ENCODE measurements around the gene KLF6. TPM values are rescaled to one million over a fixed set of nuclear protein-coding genes. Genes with fewer than 3 reads are reported as not detected.
"Not testable (repeated sequence)": the region's sequence is repeated elsewhere in the genome, so short reads cannot be mapped to it uniquely, and the experiment has no call there.

KLF6 gene
- total RNA-seq, 1 donor from 2014 or later = 110 TPM

- Mint-ChIP-seq H3K9me3 (peaks cover 13% of the 10 kb centered on the region), H3K27ac (no peak overlapping the region), H3K27me3 (ENCODE audit: insufficient read depth) (no peaks in the 10 kb centered on the region), H3K36me3 (ENCODE audit: low read depth) (no peaks in the 10 kb centered on the region), H3K4me3 (no peak overlapping the region), H3K4me1 (ENCODE audit: low read depth) (peaks cover 14% of the 10 kb centered on the region)
- intact Hi-C loops (cut with micrococcal nuclease) = no loop called here
- DNase-seq (ENCODE audit: low spot score) = no peak
Measured at GRCh38 chr10:3735175-3735574, 49.8 kb downstream of the KLF6 start.

- Mint-ChIP-seq H3K4me1 (ENCODE audit: low read depth) (peaks cover 15% of the 10 kb centered on the region), H3K9me3 (peaks cover 13% of the 10 kb centered on the region), H3K36me3 (ENCODE audit: low read depth) (no peaks in the 10 kb centered on the region), H3K4me3 (no peak overlapping the region), H3K27ac (no peak overlapping the region), H3K27me3 (ENCODE audit: insufficient read depth) (no peaks in the 10 kb centered on the region)
- no peak for DNase-seq (ENCODE audit: low spot score)
- intact Hi-C loops (cut with micrococcal nuclease) = no loop called here
Measured at GRCh38 chr10:3734111-3734510, 50.9 kb downstream of the KLF6 start.

GRCh38 chr10:3732183-3732582 is 52.8 kb downstream of the KLF6 start:
- H3K36me3 Mint-ChIP-seq (ENCODE audit: low read depth); H3K4me3 Mint-ChIP-seq; H3K27me3 Mint-ChIP-seq (ENCODE audit: insufficient read depth); intact Hi-C loops (cut with micrococcal nuclease); H3K27ac Mint-ChIP-seq; DNase-seq (ENCODE audit: low spot score): not testable (repeated sequence)
- Mint-ChIP-seq H3K9me3 (peaks cover 13% of the 10 kb centered on the region), H3K4me1 (ENCODE audit: low read depth) (peaks cover 11% of the 10 kb centered on the region)

- Mint-ChIP-seq H3K36me3 (ENCODE audit: low read depth) (no peaks in the 10 kb centered on the region), H3K27ac (no peak overlapping the region), H3K9me3 (peaks cover 13% of the 10 kb centered on the region), H3K4me1 (ENCODE audit: low read depth) (peaks cover 6% of the 10 kb centered on the region), H3K4me3 (no peak overlapping the region), H3K27me3 (ENCODE audit: insufficient read depth) (peaks cover 15% of the 10 kb centered on the region)
- no peak for DNase-seq (ENCODE audit: low spot score)
- intact Hi-C loops (cut with micrococcal nuclease) = no loop called here
Measured at GRCh38 chr10:3729397-3729976, 55.5 kb downstream of the KLF6 start.

- Mint-ChIP-seq H3K27me3 (ENCODE audit: insufficient read depth) (peaks cover 20% of the 10 kb centered on the region), H3K9me3 (peaks cover 13% of the 10 kb centered on the region), H3K27ac (no peak overlapping the region), H3K36me3 (ENCODE audit: low read depth) (no peaks in the 10 kb centered on the region), H3K4me1 (ENCODE audit: low read depth) (peaks cover 6% of the 10 kb centered on the region), H3K4me3 (no peak overlapping the region)
- no peak for DNase-seq (ENCODE audit: low spot score)
- intact Hi-C loops (cut with micrococcal nuclease) = no loop called here
Measured at GRCh38 chr10:3728563-3728962, 56.4 kb downstream of the KLF6 start.

GRCh38 chr10:3727268-3727667 is 57.7 kb downstream of the KLF6 start:
- DNase-seq (ENCODE audit: low spot score) = no peak
- Mint-ChIP-seq H3K27ac (no peak overlapping the region), H3K4me1 (ENCODE audit: low read depth) (peaks cover 6% of the 10 kb centered on the region), H3K27me3 (ENCODE audit: insufficient read depth) (peaks cover 25% of the 10 kb centered on the region), H3K4me3 (no peak overlapping the region), H3K36me3 (ENCODE audit: low read depth) (no peaks in the 10 kb centered on the region), H3K9me3 (peaks cover 9% of the 10 kb centered on the region)
- intact Hi-C loops (cut with micrococcal nuclease) = no loop called here

Data from activated T-helper 1 cell treated with anti-CD3 and anti-CD28 coated beads, Interleukin-12 subunit alpha, Interleukin-12 subunit beta, Interleukin-2, Interleukin-4 antibody, amounts not matched to agents 30 ng/mL and 10 ng/mL and 1 ng/mL, durations not matched to agents 14 hours and 24 hours and 36 hours (primary cell).